ENCODE data around the gene MICAL2.

DNA sequence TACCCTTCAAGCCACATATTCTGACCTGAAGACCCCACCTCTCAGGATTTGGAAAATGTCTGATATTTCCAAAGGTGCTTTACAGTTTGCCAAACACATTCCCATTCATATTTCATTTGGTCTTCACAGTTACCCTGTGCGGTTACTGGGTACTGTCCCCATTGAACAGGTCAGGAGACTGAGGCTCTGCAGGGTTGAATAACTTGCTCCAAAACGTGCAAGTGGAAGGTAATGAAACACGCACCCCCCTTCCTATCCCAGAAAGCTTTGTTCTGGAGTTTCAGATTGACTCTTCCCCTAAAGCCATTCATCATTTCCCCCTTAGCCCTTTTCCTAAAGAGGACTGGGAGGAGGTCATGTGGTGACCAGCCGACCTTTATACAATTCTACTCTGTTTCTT, 18.8 kb downstream of the MICAL2 start:
- TF ChIP-seq MAX (IDR thresholded peaks at IDR 0.05): no peak
- TF ChIP-seq RAD21 (IDR thresholded peaks at IDR 0.05; ENCODE audit: low read depth): no peak
- TF ChIP-seq CREB1 (IDR thresholded peaks at IDR 0.05; ENCODE audit: low read depth): no peak
- no peak for TF ChIP-seq TCF12 (IDR thresholded peaks at IDR 0.05; ENCODE audit: low read depth)

Measured in Ishikawa (cell line).